ENCODE measurements around the gene REPS2. TPM values are rescaled to one million over a fixed set of nuclear protein-coding genes. Genes with fewer than 3 reads are reported as not detected.

Gene REPS2
- total RNA-seq, 4 donors from 2014 or later, result 2.9 to 10.8 (median 6.7) TPM

- intact Hi-C loops (cut with DNase I; ENCODE audit: low total_unique reads), result no loop called here
Observed at GRCh38 chrX:17067534-17067933, 121.1 kb downstream of the REPS2 start.

GRCh38 chrX:17072301-17072700, 125.8 kb downstream of the REPS2 start:
- intact Hi-C loops (cut with DNase I; ENCODE audit: low total_unique reads), result no loop called here
- DNase-seq (ENCODE audit: low spot score in 2 of 2), result no peak
- H3K4me3 ChIP-seq (ENCODE audit: low read depth, poor library complexity, severe bottlenecking), result no peak overlapping the region
- WGBS, 2 donors, result 83% methylated on average over 2 of the region's 2 CpGs; no CpG with 5 or more reads in 1 of the 2 donors
- TF ChIP-seq POLR2A (IDR thresholded peaks at IDR 0.05) (no peak), CTCF (IDR thresholded peaks at IDR 0.05) (no peak)

More at GRCh38 chrX:17067534-17067933, 121.1 kb downstream of the REPS2 start:
- DNase-seq (ENCODE audit: low spot score in 2 of 2), result no peak
- 21 to 36% methylated on average over 1 of the region's 1 CpG for WGBS, 2 donors
- no peak for TF ChIP-seq POLR2A (IDR thresholded peaks at IDR 0.05)
- no peak for TF ChIP-seq CTCF (IDR thresholded peaks at IDR 0.05)
- no peak overlapping the region for H3K4me3 ChIP-seq (ENCODE audit: low read depth, poor library complexity, severe bottlenecking)

DNA sequence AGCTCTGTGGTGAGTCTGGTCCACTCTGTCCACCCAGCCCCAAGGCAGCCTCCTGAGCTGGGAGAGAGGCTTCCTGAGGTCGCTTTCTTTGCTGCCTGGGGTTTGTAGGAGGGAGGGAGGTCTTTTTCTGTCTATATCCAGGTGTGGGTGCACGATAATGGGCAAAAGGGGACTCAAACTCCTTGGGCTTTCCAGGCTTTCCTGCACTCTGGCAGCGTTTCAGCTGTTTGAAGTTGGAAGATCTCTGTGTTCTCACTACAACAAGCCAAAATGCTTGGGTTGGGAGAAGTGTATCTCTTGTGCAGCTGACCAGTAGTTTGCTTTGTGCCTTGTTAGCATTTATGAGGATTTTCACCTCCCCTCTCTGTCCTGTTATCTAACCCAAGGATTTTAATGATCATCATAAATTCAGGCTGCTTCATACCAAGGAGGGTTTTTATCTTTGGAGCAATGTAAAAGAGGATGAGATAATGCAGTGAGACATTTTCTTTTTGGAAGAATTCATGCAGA, 126.3 kb downstream of the REPS2 start:
- intact Hi-C loops (cut with DNase I; ENCODE audit: low total_unique reads), result no loop called here
- TF ChIP-seq POLR2A (IDR thresholded peaks at IDR 0.05) (no peak), CTCF (IDR thresholded peaks at IDR 0.05) (no peak)
- 57 to 100% methylated on average over 1 to 3 of the region's 3 CpGs for WGBS, 2 donors
- no peak overlapping the region for H3K4me3 ChIP-seq (ENCODE audit: low read depth, poor library complexity, severe bottlenecking)
- DNase-seq (ENCODE audit: low spot score in 2 of 2), result no peak

- DNase-seq (ENCODE audit: low spot score in 2 of 2), result no peak
- 37 to 56% methylated on average over 2 of the region's 2 CpGs for WGBS, 2 donors
- intact Hi-C loops (cut with DNase I; ENCODE audit: low total_unique reads), result no loop called here
Observed at GRCh38 chrX:17075004-17075403, 128.5 kb downstream of the REPS2 start.

GRCh38 chrX:17077361-17077760, 130.9 kb downstream of the REPS2 start:
- TF ChIP-seq CTCF (IDR thresholded peaks at IDR 0.05) (no peak), POLR2A (IDR thresholded peaks at IDR 0.05) (no peak)
- H3K4me3 ChIP-seq (ENCODE audit: low read depth, poor library complexity, severe bottlenecking), result no peak overlapping the region
- intact Hi-C loops (cut with DNase I; ENCODE audit: low total_unique reads), result no loop called here
- WGBS, 2 donors, result 44 to 67% methylated on average over 2 to 6 of the region's 6 CpGs
- no peak for DNase-seq (ENCODE audit: low spot score in 2 of 2)

More at GRCh38 chrX:17075004-17075403, 128.5 kb downstream of the REPS2 start:
- TF ChIP-seq POLR2A (IDR thresholded peaks at IDR 0.05), result no peak
- no peak for TF ChIP-seq CTCF (IDR thresholded peaks at IDR 0.05)
- H3K4me3 ChIP-seq (ENCODE audit: low read depth, poor library complexity, severe bottlenecking), result no peak overlapping the region
